MCF 10A (cell line): ENCODE data around the gene GLT6D1. TPM values are rescaled to one million over a fixed set of nuclear protein-coding genes. Genes with fewer than 3 reads are reported as not detected.

Experiments
- BruUV-seq: library from RNA; stranded (reverse); fragments of 400-500 nt; replicated peaks from 2 replicates; lab custom pipeline; 2021; lab: Mats Ljungman, UMichigan
- CTCF ChIA-PET: fragments of 300-600 bp; sonication (Branson Sonifier 250); formaldehyde crosslinking; extraction: SDS; loops from one replicate; lab custom pipeline; 2021; ENCODE audit warnings: antibody characterized with exemption, inconsistent platforms; lab: Yijun Ruan, JAX
- POLR2A ChIA-PET: fragments of 300-600, 350-650 bp; sonication (Branson Sonifier 250); formaldehyde crosslinking; extraction: SDS; loops from one replicate; lab custom pipeline; 2020; ENCODE audit warnings: antibody characterized with exemption, inconsistent platforms; lab: Yijun Ruan, JAX
- DNase-seq: peaks from one replicate; pipeline ENCODE4 v3.0.0-alpha.2; 2018; ENCODE audit not compliant: unreplicated experiment
- H3K27ac Mint-ChIP-seq: one replicate; pipeline ENCODE4 v1.8.0; 2022; ENCODE audit warnings: mild to moderate bottlenecking, low read depth, mixed read lengths; ENCODE audit not compliant: unreplicated experiment
- H3K27me3 Mint-ChIP-seq: one replicate; pipeline ENCODE4 v1.8.0; 2022; ENCODE audit warnings: mixed read lengths; ENCODE audit not compliant: insufficient read depth, unreplicated experiment
- H3K36me3 Mint-ChIP-seq: one replicate; pipeline ENCODE4 v1.8.0; 2022; ENCODE audit warnings: mild to moderate bottlenecking, moderate library complexity, mixed read lengths; ENCODE audit not compliant: insufficient read depth, unreplicated experiment
- H3K4me1 Mint-ChIP-seq: one replicate; pipeline ENCODE4 v1.8.0; 2022; ENCODE audit warnings: mixed read lengths; ENCODE audit not compliant: insufficient read depth, unreplicated experiment
- H3K4me3 Mint-ChIP-seq: one replicate; pipeline ENCODE4 v1.8.0; 2022; ENCODE audit warnings: mild to moderate bottlenecking, moderate library complexity, mixed read lengths; ENCODE audit not compliant: unreplicated experiment
- H3K9me3 Mint-ChIP-seq: one replicate; pipeline ENCODE4 v1.8.0; 2022; ENCODE audit warnings: mixed read lengths; ENCODE audit not compliant: unreplicated experiment
- intact Hi-C: fragments of 100-400 bp; cut with micrococcal nuclease; formaldehyde crosslinking; loops from 2 replicates; pipeline ENCODE4 v1.14.1; 2022
- total RNA-seq: library from RNA; stranded (reverse); gene quantifications from 2 replicates; pipeline ENCODE4 v1.2.3, GENCODE V29; 2022
- TF ChIP-seq, protein P1 (sequence below): fragments of 200-600 bp; IDR thresholded peaks from one replicate; pipeline ENCODE4 v1.8.0; 2022; ENCODE audit warnings: antibody characterized with exemption, mild to moderate bottlenecking; ENCODE audit not compliant: unreplicated experiment

GLT6D1 gene
- total RNA-seq, 1 experiment from 2014 or later: not detected

DNA sequence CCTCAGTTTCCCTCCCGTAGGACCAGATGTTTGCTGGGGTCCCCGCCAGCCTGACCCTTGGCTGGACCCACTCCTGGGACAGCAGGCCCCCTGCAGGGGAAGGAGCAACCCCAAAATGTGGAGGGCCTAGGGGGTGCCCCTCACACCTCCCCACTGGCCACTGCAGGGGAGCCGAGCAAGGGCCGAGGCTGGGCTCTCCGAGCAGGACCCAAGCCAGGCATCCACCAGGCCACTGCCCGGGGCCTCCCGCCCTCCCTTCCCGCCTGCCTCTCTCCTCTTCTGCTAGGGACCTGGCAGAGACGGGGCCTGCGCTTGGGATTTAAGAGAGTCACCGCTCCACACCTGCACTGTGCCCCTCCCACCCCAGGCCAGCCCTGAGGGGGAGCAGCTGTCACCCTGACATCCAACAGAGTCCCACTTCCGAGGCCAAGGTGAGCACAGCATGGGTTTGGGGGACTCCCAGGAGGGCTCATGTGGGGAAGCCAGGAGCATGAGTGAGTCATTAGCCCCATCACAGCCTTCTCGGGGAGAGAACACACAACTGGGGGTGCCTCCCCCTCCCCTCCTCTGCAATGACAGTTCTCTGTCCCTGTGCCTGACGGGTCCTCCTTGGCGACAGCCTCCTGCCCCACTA, 44.2 kb upstream of the GLT6D1 start:
- intact Hi-C loops: no loop called here
- ChIA-PET CTCF (no interaction called here), POLR2A (no interaction called here)
- BruUV-seq: no TSS peak
- Mint-ChIP-seq H3K27me3 (no peaks in the 10 kb centered on the region), H3K4me3 (no peak overlapping the region), H3K4me1 (peaks cover 4% of the 10 kb centered on the region), H3K36me3 (no peaks in the 10 kb centered on the region), H3K9me3 (no peaks in the 10 kb centered on the region), H3K27ac (no peak overlapping the region)
- no peak for DNase-seq
- TF ChIP-seq, protein P1, sequence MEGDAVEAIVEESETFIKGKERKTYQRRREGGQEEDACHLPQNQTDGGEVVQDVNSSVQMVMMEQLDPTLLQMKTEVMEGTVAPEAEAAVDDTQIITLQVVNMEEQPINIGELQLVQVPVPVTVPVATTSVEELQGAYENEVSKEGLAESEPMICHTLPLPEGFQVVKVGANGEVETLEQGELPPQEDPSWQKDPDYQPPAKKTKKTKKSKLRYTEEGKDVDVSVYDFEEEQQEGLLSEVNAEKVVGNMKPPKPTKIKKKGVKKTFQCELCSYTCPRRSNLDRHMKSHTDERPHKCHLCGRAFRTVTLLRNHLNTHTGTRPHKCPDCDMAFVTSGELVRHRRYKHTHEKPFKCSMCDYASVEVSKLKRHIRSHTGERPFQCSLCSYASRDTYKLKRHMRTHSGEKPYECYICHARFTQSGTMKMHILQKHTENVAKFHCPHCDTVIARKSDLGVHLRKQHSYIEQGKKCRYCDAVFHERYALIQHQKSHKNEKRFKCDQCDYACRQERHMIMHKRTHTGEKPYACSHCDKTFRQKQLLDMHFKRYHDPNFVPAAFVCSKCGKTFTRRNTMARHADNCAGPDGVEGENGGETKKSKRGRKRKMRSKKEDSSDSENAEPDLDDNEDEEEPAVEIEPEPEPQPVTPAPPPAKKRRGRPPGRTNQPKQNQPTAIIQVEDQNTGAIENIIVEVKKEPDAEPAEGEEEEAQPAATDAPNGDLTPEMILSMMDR: no peak

DNA sequence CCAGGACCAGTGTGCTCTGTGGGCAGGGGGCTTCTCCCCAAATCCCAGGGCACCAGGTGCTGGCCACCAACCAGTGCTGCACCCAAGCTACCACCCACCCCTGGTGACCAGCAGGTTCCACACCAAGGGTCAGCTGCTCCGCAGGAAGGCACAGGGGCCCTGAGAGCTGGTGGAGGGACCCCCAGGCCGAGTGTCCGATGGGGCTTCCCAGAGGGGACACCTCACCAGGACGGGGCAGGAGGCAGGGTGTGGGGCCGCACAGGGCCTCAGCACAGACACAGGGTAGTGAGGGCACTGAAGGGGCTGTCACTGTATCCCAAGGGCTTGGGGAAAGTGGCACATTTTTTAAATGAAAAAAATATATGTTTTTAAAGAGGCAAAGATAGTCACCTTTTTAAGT, 41.8 kb upstream of the GLT6D1 start:
- Mint-ChIP-seq H3K36me3 (no peaks in the 10 kb centered on the region), H3K4me1 (peaks cover 4% of the 10 kb centered on the region), H3K9me3 (no peaks in the 10 kb centered on the region), H3K4me3 (no peak overlapping the region), H3K27me3 (no peaks in the 10 kb centered on the region), H3K27ac (no peak overlapping the region)
- no peak for DNase-seq
- TF ChIP-seq, protein P1: no peak
- BruUV-seq: no TSS peak
- intact Hi-C loops: no loop called here
- ChIA-PET POLR2A (no interaction called here), CTCF (no interaction called here)

DNA sequence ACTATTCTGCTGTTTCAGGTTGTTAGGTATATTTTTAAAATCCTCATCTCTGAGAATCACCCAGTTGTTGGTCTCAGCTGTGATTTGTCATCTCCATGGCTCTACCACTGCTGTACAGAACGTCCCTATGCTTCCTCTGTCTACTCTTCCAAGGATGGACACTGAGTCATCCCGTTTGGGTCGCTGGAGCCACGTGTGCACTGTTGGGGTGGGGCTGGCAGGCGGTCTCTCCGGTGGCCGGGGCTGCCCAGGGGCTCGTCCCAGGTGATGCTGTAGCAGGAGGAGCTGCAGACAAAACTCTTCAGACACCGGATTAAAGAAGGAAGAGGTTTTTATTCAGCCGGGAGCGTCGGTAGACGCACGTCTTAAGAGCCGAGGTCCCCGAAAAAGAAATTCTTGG, 40.7 kb upstream of the GLT6D1 start:
- Mint-ChIP-seq H3K4me1 (peaks cover 4% of the 10 kb centered on the region), H3K4me3 (no peak overlapping the region), H3K27me3 (no peaks in the 10 kb centered on the region), H3K36me3 (no peaks in the 10 kb centered on the region), H3K27ac (no peak overlapping the region), H3K9me3 (no peaks in the 10 kb centered on the region)
- TF ChIP-seq, protein P1: no peak
- ChIA-PET CTCF (no interaction called here), POLR2A (no interaction called here)
- DNase-seq: no peak
- intact Hi-C loops: no loop called here
- no TSS peak for BruUV-seq

DNA sequence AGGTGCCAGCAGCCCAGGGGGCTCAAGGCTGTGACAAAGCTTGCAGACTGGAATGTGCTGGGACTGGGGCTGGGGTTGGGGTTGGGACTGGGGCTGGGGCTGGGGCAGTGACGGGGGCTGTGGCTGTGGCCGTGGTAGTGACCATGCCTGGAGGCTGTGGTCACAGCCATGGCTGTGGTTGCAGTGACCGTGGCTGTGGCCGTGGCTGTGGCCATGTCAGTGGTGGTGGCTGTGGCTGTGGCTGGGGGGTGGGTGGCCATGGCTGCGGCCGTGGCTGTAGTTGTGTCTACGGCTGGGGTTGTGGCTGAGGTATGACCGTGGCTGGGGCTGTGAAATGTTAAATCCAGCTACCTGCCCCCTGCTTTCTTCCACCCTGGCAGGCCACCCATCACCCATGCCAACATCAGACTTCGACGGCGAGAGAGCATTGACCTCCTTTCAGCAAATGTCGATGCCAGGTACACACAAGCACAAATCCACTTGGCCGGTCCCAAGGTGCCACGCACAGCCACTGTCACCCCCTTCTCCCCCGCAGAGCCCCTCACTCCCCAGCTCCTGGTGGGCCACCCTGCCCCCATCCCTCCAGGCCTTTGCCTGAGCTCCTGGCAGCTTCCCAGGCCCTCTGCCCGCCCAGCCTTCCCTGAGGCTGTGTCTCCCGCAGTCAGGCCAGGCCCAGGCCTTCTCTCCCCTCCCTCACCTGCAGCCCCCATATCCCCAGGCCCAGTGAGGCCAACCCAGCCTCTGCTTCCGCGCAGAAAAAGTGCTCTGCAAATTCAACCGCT, 39.1 kb upstream of the GLT6D1 start:
- BruUV-seq: no TSS peak
- TF ChIP-seq, protein P1: no peak
- ChIA-PET CTCF (interaction anchor here (0.5 kb wide), 1 partner anchor 483 kb away, joined by 3 read pairs; no protein-coding TSS in a partner anchor), POLR2A (no interaction called here)
- Mint-ChIP-seq H3K4me3 (no peak overlapping the region), H3K36me3 (no peaks in the 10 kb centered on the region), H3K9me3 (no peaks in the 10 kb centered on the region), H3K4me1 (peaks cover 4% of the 10 kb centered on the region), H3K27ac (no peak overlapping the region), H3K27me3 (peaks cover 13% of the 10 kb centered on the region)
- no peak for DNase-seq
- intact Hi-C loops: no loop called here
